ENCODE data around the gene COL1A1.

The COL1A1 gene

DNA sequence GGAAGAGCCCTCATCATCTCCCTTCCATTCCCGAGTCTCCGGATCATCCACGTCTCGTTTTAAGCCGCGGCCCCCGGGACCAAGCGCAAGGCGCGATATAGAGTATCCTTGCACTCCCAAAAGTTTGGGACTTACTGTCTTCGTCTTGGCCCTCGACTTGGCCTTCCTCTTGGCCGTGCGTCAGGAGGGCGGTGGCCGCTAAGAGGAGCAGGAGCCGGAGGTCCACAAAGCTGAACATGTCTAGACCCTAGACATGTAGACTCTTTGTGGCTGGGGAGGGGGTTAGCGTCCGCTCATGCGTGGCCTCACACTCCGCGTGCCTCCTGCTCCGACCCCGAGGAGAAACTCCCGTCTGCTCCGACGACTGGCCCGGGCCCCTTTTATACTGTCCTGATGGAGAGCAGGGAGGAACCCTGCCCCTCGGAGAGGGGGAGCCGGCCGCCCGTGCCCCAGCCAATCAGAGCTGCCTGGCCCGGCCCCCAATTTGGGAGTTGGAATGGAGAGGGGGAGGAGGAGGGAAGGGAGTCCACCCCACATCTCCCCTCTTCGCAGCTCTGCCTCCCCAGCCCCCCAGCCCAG is at the start of gene COL1A1:
Gene COL1A1, minus strand, starts transcription at position 356 of the 579 bp plus-strand sequence. Its CDS starts 118 bp downstream, at position 238.
- DNase-seq = no peak

GRCh38 chr17:50248255-50248654 is 46.8 kb upstream of the COL1A1 start:
- DNase-seq = no peak

DNA sequence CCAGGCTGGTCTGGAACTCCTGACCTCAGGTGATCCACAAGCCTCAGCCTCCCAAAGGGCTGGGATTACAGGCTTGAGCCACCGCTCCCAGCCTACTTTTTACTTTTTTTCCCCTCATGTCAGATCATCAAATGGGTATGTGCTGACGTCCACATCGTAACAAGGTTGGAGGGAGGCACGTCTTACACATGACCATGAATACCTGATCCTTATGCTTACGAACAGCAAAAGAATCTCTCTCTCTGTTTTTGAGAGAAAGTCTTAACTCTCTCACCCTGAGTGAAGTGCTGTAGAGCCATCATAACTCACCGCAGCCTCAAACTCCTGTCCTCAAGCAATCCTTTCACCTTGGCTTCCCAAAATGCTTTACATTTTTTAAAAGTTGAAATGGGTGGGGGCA is 43.3 kb upstream of the COL1A1 start:
- no peak for DNase-seq

- no peak for DNase-seq
Observed at GRCh38 chr17:50241431-50241830, 40.0 kb upstream of the COL1A1 start.

DNA sequence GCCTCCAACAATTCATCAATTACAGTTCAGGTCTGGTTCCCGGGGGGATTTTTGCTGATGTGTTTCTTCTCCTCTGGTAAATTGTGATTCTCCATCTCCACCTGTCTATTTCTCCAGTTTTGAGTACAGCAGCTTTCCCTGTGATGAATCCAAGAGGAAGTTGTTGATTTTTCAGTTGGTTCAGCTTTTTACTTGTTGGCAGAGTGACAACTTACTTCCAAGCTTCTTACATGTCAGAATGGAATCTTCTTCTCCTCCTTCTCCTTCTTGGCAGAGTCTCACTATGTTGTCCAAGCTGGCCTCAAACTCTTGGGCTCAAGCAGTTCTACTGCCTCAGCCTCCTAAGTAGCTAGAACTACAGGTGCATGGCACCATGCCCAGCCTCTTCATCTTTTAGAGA is 39.4 kb upstream of the COL1A1 start:
- DNase-seq = no peak

DNA sequence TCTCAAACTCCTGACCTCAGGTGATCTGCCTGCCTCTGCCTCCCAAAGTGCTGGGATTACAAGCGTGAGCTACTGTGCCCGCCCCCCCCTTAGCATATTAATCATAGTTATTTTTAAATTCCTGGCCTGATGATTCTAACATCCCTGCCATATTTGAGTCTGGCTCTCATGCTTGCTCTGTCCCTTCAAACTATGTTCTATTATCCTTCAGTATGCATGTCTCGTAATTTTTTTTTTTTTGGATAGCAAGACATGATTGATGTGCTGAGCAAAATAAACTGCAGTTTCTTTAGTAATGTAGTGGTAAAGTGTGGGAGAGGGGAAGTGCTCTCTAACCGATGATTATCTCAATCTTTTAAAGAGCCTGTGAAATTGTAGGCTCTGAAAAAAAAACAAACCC is 38.5 kb upstream of the COL1A1 start:
- no peak for DNase-seq

GRCh38 chr17:50238601-50239280 is 37.3 kb upstream of the COL1A1 start:
- peak; percentile 21 for DNase-seq

DNA sequence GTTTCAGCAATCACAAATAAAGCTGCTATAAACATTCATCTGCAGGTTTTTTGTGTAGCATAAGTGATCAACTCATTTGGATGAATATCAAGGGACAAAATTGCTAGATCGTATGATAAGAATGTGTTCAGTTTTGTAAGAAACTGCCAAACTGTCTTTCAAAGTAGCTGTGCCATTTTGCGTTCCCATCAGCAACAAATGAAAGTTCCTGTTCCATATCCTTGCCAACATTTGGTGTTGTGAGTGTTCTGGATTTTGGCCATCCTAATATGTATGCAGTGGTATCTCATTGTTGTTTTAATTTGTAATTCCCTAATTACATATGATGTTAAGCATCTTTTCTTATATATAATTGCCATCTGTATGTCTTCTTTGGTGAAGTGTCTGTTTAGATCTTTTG is 36.5 kb upstream of the COL1A1 start:
- no peak for DNase-seq

- DNase-seq = no peak
Observed at GRCh38 chr17:50234581-50234980, 33.1 kb upstream of the COL1A1 start.

GRCh38 chr17:50225701-50226240 is 24.3 kb upstream of the COL1A1 start:
- DNase-seq = peak; percentile 67

DNA sequence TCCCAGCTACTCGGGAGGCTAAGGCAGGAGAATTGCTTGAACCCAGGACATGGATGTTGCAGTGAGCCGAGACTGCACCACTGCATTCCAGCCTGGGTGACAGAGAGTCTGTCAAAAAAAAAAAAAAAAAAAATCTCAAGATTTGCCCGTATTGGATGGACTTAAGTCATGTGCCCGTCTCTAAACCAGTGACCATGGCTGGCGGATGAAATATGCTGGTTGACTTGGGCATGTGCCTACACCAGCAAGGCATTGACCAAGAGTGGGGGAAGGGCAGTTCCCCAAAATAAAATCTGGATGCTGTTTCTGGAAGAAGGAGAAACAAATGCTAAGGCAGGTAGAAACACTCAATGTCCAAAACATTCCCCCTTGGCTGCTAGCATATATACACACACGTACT is 21.5 kb upstream of the COL1A1 start:
- DNase-seq = no peak

- DNase-seq = peak; percentile 83
Observed at GRCh38 chr17:50221864-50222545, 20.6 kb upstream of the COL1A1 start.

GRCh38 chr17:50221266-50221863 is 19.9 kb upstream of the COL1A1 start:
- DNase-seq = peak; percentile 77

DNA sequence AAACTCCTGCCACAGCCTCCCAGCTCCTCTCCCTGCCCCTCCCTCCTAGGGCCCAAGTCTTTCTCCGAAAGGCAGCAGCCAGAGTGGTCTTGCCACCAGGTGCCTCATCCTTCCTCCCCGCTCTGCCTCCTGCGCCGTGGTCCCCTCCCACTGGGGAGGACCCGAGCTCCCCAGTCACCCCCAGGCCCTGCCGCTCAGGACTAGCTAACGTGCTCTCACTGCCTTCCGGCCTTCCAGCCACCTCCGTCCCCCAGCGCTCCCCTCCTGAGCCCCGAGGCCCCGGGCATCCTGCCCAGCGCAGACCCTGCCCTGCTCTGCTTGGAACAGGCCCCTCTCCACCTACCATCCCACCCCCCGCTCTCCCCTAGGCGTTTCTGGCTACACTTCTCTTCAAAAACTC is 19.4 kb upstream of the COL1A1 start:
- no peak for DNase-seq

DNA sequence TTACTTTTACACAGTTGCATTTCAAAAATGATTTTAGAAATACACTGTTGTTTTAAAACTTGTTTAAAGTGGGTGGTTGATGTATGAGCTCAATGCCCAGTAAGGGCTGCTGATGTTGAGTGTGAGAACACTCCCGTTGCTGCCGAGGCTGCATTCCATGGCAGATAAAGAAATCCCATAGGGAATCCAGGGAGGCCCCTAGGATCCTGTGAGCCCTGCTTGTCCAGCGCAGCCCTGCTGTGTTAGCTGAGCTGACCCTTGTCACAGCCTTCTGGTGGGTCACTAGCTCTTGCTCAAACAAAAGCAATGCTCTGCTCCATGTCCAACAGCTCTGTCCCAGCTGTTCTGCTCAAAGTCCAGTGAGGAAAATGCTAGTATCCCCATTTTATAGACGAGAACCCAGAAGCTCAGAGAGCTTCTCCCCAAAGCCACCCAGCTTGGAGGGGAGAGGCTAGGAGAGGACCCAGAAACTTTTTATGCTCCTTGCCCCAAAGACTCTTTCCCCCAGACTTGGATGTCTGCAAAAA is 18.6 kb upstream of the COL1A1 start:
- no peak for DNase-seq

- no peak for DNase-seq
Observed at GRCh38 chr17:50219342-50219741, 17.9 kb upstream of the COL1A1 start.

GRCh38 chr17:50218771-50219315 is 17.4 kb upstream of the COL1A1 start:
- DNase-seq = peak; percentile 56

DNA sequence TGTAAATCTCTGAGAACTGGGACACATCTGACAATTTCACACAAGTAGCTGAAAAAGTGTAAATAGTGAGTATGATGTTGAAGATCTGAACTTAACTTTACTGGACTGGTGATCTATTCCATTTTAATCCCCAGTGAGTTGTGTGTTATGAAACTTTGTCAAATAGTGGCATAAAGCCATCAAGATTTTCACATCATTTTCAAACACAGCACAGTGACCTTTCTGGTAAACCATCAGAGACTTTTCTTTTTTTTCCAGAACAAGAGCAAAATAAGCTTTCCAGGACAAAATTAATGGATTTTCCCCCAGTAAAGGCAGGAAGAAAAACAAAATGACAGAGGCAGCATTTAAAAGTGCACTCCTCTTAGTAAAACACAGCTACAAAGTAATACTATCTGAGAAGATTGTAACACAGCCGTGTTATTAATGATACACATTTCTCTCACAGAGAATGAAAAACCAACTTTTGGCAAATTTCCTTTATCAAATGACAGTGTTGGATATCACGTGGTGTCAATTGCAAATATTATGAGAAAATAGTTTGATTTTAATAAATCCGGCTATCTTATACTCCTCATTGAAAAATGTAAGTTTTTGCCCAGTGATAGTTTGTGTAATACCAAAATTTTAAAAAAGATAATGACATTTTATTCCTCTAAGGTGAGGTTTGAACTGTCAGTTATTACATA is 16.8 kb upstream of the COL1A1 start:
- DNase-seq = no peak

DNA sequence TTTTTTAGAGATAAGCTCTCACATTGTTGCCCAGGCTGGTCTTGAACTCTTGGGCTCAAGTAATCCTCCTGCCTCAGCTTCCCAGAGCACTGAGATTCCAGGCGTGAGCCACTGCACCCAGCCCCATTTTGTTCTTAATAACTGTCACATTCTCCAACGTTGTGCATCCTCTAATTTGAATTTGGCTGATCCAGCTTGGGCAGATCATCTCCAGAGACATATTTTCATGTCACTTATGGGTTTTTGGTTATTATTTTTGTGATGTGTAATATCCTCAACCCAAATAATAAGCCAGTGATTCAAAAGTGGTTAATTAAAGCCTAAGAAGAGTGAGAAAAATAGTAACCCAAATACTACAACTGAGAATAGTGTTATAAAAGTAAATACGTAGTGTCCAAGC is 16.2 kb upstream of the COL1A1 start:
- no peak for DNase-seq

DNA sequence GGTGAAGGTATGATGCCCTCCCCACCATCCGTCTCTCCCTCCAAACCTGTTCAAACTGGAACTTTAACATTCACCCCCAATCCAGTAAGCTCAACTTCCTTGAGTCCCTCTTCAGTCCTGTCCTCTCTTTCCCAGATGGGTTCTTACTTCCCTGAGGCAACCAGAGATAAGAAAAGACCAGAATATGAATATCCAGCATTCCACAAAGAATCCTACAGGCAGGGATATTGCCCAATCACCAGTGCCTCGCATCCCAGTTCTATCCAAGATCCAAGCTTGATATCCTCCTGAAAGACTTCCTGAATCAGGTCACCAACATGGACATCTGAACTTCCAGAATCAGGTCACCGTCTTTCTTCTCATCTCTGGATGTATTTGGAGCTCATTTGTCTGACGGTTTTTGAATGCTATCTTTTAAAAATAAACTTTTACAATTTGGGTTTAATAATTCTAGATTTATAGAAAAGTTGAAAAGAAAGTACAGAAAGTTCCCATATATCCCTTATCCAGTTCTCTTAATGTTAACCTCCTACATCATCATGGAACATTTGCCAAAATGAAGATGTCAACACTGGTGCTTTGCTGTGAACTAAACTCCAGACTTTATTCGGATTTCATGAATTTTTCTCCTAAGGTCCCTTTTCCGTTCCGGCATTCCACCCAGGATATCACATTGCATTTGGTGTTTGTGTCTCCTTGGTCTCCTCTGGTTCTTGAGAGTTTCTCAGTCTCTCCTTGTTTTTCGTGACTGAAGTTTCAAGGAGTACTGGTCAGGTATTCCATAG is 13.7 kb upstream of the COL1A1 start:
- DNase-seq = no peak

Data from suppressor macrophage treated with lipopolysaccharide for 4 hours (primary cell).